ENCODE measurements around the gene PGBD5.

Gene PGBD5

DNA sequence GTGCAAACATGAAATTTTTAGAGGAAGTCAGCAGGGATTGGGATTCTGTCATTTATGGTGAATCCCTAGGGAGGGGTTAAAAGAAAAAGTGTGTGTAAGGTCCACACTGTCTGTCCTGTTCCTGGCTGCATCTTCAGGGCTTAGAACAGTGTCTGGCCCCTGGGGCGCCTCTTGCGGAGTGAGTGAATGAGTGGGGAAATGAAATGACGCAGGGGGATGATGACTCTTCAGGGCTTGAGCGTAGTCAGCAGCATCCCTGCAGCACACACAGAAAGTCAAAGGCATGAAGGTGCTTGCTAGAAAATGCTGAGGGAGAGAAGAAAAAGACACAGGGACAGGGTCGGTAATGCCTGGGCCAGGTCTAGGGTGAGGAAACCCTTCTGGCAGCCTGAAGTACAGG lies 57.8 kb downstream of the PGBD5 start:
- no peak overlapping the region for H3K4me3 ChIP-seq (ENCODE audit: low read length)
- no peak for DNase-seq (ENCODE audit: low read depth)
- TF ChIP-seq, protein P1, sequence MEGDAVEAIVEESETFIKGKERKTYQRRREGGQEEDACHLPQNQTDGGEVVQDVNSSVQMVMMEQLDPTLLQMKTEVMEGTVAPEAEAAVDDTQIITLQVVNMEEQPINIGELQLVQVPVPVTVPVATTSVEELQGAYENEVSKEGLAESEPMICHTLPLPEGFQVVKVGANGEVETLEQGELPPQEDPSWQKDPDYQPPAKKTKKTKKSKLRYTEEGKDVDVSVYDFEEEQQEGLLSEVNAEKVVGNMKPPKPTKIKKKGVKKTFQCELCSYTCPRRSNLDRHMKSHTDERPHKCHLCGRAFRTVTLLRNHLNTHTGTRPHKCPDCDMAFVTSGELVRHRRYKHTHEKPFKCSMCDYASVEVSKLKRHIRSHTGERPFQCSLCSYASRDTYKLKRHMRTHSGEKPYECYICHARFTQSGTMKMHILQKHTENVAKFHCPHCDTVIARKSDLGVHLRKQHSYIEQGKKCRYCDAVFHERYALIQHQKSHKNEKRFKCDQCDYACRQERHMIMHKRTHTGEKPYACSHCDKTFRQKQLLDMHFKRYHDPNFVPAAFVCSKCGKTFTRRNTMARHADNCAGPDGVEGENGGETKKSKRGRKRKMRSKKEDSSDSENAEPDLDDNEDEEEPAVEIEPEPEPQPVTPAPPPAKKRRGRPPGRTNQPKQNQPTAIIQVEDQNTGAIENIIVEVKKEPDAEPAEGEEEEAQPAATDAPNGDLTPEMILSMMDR (conservative IDR thresholded peaks at IDR 0.05; ENCODE audit: low read depth, low read length), result no peak

DNA sequence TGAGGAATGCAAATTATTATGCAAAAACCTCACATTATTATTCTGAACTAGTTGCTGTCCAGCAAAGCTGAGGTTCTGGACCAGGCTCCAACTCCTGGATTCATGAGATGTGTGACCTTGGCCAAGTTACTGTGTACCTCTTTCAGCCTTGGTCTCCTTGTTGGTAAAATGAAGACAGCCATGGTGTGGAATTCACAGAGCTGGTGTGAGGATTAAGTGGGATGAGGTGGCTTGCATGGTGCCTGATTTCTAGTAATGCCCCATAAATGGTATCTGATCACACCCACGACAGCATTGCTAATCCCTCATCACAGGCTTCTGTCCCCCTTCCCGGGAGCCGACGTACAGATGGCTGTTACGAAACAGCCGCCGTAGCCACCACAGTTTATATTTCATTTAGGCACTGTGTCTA lies 59.6 kb downstream of the PGBD5 start:
- no peak overlapping the region for H3K4me3 ChIP-seq (ENCODE audit: low read length)
- no peak for DNase-seq (ENCODE audit: low read depth)
- TF ChIP-seq, protein P1 (conservative IDR thresholded peaks at IDR 0.05; ENCODE audit: low read depth, low read length), result no peak

DNA sequence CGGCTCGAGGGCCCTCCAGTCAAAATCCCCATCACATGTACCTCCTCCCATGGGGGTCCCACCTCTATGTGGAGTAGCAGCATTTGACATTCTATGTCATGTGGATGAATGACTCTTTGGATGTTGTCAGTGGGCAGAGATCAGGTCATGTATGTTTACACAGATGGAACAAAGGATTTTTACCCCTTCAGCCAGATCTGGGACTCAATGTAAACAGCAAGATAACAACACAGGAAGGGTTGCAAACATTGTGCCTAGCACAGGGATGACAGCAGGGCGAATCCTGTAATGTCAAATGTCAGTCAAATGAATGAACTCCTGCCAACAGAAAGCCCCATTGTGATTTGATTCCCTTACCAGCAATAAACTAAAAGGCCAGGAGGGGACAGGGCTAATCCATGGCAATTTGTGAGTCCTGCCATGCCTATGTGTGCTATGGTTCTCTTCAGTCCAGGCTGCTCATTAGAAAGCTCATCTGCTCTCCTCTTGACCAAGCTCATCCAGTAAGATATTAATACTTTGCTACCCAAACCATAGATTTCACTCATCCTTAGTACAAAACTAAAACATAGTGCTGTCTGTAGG lies 60.3 kb downstream of the PGBD5 start:
- H3K4me3 ChIP-seq (ENCODE audit: low read length), result no peak overlapping the region
- no peak for DNase-seq (ENCODE audit: low read depth)
- TF ChIP-seq, protein P1 (conservative IDR thresholded peaks at IDR 0.05; ENCODE audit: low read depth, low read length), result peak; percentile 32

DNA sequence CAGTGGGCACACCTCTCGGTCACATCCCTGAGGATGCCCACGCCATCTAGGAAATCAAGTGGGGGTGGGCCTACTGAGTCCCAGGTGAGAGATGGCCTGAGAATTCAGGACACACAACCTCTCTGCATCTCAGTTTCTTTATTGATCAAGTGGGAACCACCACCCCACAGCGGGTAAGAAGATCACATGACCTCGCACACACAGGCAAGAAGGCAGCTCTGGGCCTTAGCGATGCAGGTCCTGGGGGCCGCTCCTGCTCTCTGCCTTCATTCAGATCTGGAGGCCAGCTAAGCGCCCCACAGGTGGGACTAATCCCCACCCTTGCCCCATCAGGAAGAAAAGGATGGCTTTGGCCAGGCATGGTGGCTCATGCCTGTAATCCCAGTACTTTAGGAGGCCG lies 63.2 kb downstream of the PGBD5 start:
- no peak overlapping the region for H3K4me3 ChIP-seq (ENCODE audit: low read length)
- DNase-seq (ENCODE audit: low read depth), result no peak
- TF ChIP-seq, protein P1 (conservative IDR thresholded peaks at IDR 0.05; ENCODE audit: low read depth, low read length), result no peak

DNA sequence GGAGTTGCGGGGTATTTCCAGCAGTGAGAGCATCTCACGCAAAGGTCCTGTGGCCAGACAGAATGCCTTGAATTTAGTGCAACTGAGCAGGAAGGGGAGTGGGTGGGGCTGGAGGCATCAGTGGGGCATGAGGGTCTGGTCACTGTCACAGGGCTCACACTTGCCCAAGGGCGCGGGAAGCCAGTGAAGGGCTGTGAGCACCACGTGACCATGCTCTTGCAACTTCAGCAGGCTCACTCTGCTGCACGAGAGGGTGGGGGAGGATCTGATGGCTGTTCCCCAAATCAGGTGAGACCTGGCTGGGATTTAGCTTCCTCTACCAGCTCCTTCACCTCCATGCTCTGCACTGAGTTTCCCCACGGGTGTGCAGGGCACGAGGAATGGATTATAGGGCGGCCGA lies 64.2 kb downstream of the PGBD5 start:
- TF ChIP-seq, protein P1 (conservative IDR thresholded peaks at IDR 0.05; ENCODE audit: low read depth, low read length), result no peak
- H3K4me3 ChIP-seq (ENCODE audit: low read length), result no peak overlapping the region
- no peak for DNase-seq (ENCODE audit: low read depth)

DNA sequence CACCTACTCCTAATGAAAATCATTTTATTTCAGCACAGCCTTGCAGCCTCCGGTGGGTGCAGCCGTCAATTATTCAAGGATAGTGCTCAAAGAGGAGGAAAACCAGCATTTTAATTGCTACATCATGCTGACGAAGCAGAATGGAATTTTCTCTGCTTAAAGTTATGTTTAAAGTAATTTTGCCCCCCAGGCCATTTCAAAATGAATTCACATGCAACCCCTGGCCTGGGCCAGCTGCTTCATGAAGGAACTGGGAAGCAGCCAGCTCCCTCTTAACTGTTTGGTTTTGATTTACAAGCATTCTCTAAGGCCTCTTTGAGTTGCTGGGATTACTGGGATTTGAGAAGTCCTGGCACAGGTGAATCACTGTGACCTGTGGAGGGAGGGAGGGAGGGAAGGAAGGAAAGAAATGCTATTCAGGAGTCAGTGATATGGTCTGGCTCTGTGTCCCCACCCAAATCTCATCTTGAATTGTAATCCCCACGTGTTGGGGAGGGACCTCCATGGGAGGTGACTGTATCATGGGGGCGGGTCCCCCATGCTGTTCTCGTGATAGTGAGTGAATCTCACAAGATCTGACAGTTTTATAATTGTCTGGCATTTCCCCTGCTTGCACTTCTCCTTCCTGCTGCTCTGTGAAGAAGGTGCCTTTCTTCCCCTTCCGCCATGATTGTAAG lies 66.0 kb downstream of the PGBD5 start:
- no peak overlapping the region for H3K4me3 ChIP-seq (ENCODE audit: low read length)
- DNase-seq (ENCODE audit: low read depth), result peak; percentile 12
- TF ChIP-seq, protein P1 (conservative IDR thresholded peaks at IDR 0.05; ENCODE audit: low read depth, low read length), result no peak

Data from retinal pigment epithelial cell (primary cell).